DND-41 (cell line): ENCODE data around the gene ZDHHC11.
"Not testable (repeated sequence)": the region's sequence is repeated elsewhere in the genome, so short reads cannot be mapped to it uniquely, and the experiment has no call there.

Experiments used
- CTCF ChIP-seq: IDR thresholded peaks from 2 replicates; pipeline ENCODE4 v1.5.1; 2012; ENCODE audit warnings: borderline replicate concordance, low read length, moderate library complexity, mild to moderate bottlenecking; ENCODE audit not compliant: poor library complexity, severe bottlenecking; ENCODE audit errors: extremely low read depth
- EZH2 ChIP-seq: IDR thresholded peaks from 3 replicates; pipeline ENCODE4 v1.6.1; 2012; ENCODE audit warnings: borderline replicate concordance, low read depth, mild to moderate bottlenecking, moderate library complexity, low read length, inconsistent platforms; ENCODE audit not compliant: severe bottlenecking

- TF ChIP-seq CTCF, EZH2: not testable (repeated sequence)
Observed at GRCh38 chr5:754143-754632, 96.6 kb downstream of the ZDHHC11 start.
